ENCODE measurements around the gene FBXO33.
A peak's percentile ranks its signal among the peaks of the same experiment; 100 is the strongest.

Gene FBXO33

GRCh38 chr14:39430762-39431415 is 1.3 kb downstream of the FBXO33 start:
- no peak for DNase-seq

GRCh38 chr14:39428118-39428517 is 4.1 kb downstream of the FBXO33 start:
- DNase-seq = no peak

GRCh38 chr14:39426605-39427004 is 5.6 kb downstream of the FBXO33 start:
- peak; percentile 5 for DNase-seq

GRCh38 chr14:39425947-39426346 is 6.3 kb downstream of the FBXO33 start:
- DNase-seq = no peak

GRCh38 chr14:39423793-39424192 is 8.4 kb downstream of the FBXO33 start:
- DNase-seq = no peak

- DNase-seq = no peak
These were observed 10.0 kb downstream of the FBXO33 start for GRCh38 chr14:39422243-39422642.

GRCh38 chr14:39419272-39419671 is 13.0 kb downstream of the FBXO33 start:
- no peak for DNase-seq

- DNase-seq = peak; percentile 11
These were observed 15.2 kb downstream of the FBXO33 start for GRCh38 chr14:39417014-39417413.

GRCh38 chr14:39416072-39416471 is 16.2 kb downstream of the FBXO33 start:
- no peak for DNase-seq

GRCh38 chr14:39406560-39406959 is 25.7 kb downstream of the FBXO33 start:
- no peak for DNase-seq

GRCh38 chr14:39398382-39398781 is 33.9 kb downstream of the FBXO33 start:
- no peak for DNase-seq

- no peak for DNase-seq
These were observed 35.8 kb downstream of the FBXO33 start for GRCh38 chr14:39396448-39396847.

GRCh38 chr14:39395555-39396254 is 36.5 kb downstream of the FBXO33 start:
- DNase-seq = no peak

GRCh38 chr14:39393289-39393688 is 38.9 kb downstream of the FBXO33 start:
- DNase-seq = no peak

- no peak for DNase-seq
These were observed 48.1 kb downstream of the FBXO33 start for GRCh38 chr14:39384177-39384576.

- DNase-seq = no peak
These were observed 48.5 kb downstream of the FBXO33 start for GRCh38 chr14:39383741-39384140.

- no peak for DNase-seq
These were observed 49.1 kb downstream of the FBXO33 start for GRCh38 chr14:39383026-39383660.

GRCh38 chr14:39382463-39382862 is 49.8 kb downstream of the FBXO33 start:
- no peak for DNase-seq

- DNase-seq = no peak
These were observed 50.9 kb downstream of the FBXO33 start for GRCh38 chr14:39381366-39381765.

- DNase-seq = no peak
These were observed 55.4 kb downstream of the FBXO33 start for GRCh38 chr14:39376667-39377403.

GRCh38 chr14:39374851-39375250 is 57.4 kb downstream of the FBXO33 start:
- no peak for DNase-seq

- no peak for DNase-seq
These were observed 59.6 kb downstream of the FBXO33 start for GRCh38 chr14:39372656-39373055.

GRCh38 chr14:39370415-39370814 is 61.8 kb downstream of the FBXO33 start:
- no peak for DNase-seq

- DNase-seq = no peak
These were observed 63.2 kb downstream of the FBXO33 start for GRCh38 chr14:39369029-39369428.

Data from NCI-H2171 (cell line).